Stimulated activated CD4-positive, alpha-beta T cell treated with anti-CD3 and anti-CD28 coated beads, Interleukin-2, amount 100 ng/mL, for 4 hours (primary cell): Measurements from ENCODE around the gene KATNBL1.

Experiments
- DNase-seq: peaks from one replicate; pipeline ENCODE4 v3.0.0-alpha.2; 2020; ENCODE audit warnings: low read depth

KATNBL1 gene

GRCh38 chr15:34209421-34210282 is at the start of gene KATNBL1:
TSS of gene KATNBL1 (minus strand) at chr15:34210096. CDS start at chr15:34163676, 46,420 bp downstream.
- peak; percentile 96 for DNase-seq

GRCh38 chr15:34259566-34259965 is 49.7 kb upstream of the KATNBL1 start:
- DNase-seq: no peak

GRCh38 chr15:34258151-34258550 is 48.3 kb upstream of the KATNBL1 start:
- no peak for DNase-seq

GRCh38 chr15:34252545-34252944 is 42.6 kb upstream of the KATNBL1 start:
- no peak for DNase-seq

GRCh38 chr15:34248190-34248589 is 38.3 kb upstream of the KATNBL1 start:
- no peak for DNase-seq

GRCh38 chr15:34246276-34246976 is 36.5 kb upstream of the KATNBL1 start:
- no peak for DNase-seq

GRCh38 chr15:34243226-34243625 is 33.3 kb upstream of the KATNBL1 start:
- DNase-seq: no peak

GRCh38 chr15:34242331-34242710 is 32.4 kb upstream of the KATNBL1 start:
- DNase-seq: no peak

GRCh38 chr15:34241376-34242330 is 31.8 kb upstream of the KATNBL1 start:
- DNase-seq: peak; percentile 21

GRCh38 chr15:34240537-34240936 is 30.6 kb upstream of the KATNBL1 start:
- no peak for DNase-seq

GRCh38 chr15:34239151-34239808 is 29.4 kb upstream of the KATNBL1 start:
- peak; percentile 22 for DNase-seq

- no peak for DNase-seq
Measured at GRCh38 chr15:34233614-34234013, 23.7 kb upstream of the KATNBL1 start.

GRCh38 chr15:34223904-34224596 is 14.2 kb upstream of the KATNBL1 start:
- DNase-seq: no peak

- DNase-seq: no peak
Measured at GRCh38 chr15:34217587-34218225, 7.8 kb upstream of the KATNBL1 start.

- DNase-seq: no peak
Measured at GRCh38 chr15:34216527-34217270, 6.8 kb upstream of the KATNBL1 start.

- DNase-seq: no peak
Measured at GRCh38 chr15:34214135-34214534, 4.2 kb upstream of the KATNBL1 start.

GRCh38 chr15:34213690-34214089 is 3.8 kb upstream of the KATNBL1 start:
- DNase-seq: no peak

GRCh38 chr15:34206011-34206410 is 3.9 kb downstream of the KATNBL1 start:
- no peak for DNase-seq

GRCh38 chr15:34203936-34204335 is 6.0 kb downstream of the KATNBL1 start:
- DNase-seq: no peak

GRCh38 chr15:34203305-34203704 is 6.6 kb downstream of the KATNBL1 start:
- DNase-seq: no peak
